Measurements from ENCODE around the gene OPRL1. TPM values are rescaled to one million over a fixed set of nuclear protein-coding genes. Genes with fewer than 3 reads are reported as not detected.

OPRL1 gene
- total RNA-seq, 4 donors from 2014 or later: 0.34 to 0.91 (median 0.76) TPM; not detected in 1

- TF ChIP-seq CTCF (IDR thresholded peaks at IDR 0.05) (no peak), POLR2A (IDR thresholded peaks at IDR 0.05) (no peak)
- Histone ChIP-seq H3K4me3 (no peak overlapping the region), H3K36me3 (no peaks in the 10 kb centered on the region), H3K27me3 (peaks cover 0 to 66% (median 0%) of the 10 kb centered on the region in 4 donors), H3K9me3 (peaks cover 0 to 7% (median 7%) of the 10 kb centered on the region in 3 donors), H3K4me1 (no peaks in the 10 kb centered on the region), H3K27ac (no peak overlapping the region)
- 62 to 79% methylated on average over 9 to 10 of the region's 13 CpGs for WGBS, 2 donors
- intact Hi-C loops (cut with DNase I): no loop called here
- no peak for DNase-seq
Measured at GRCh38 chr20:64140061-64140931, 60.4 kb downstream of the OPRL1 start.

GRCh38 chr20:64140956-64141355, 61.1 kb downstream of the OPRL1 start:
- DNase-seq: no peak
- 63 to 65% methylated on average over 8 to 10 of the region's 10 CpGs for WGBS, 2 donors

GRCh38 chr20:64142590-64142989, 62.7 kb downstream of the OPRL1 start:
- Histone ChIP-seq H3K4me3 (no peak overlapping the region), H3K9me3 (peaks cover 0 to 17% (median 10%) of the 10 kb centered on the region in 3 donors), H3K27me3 (peaks cover 0 to 75% (median 0%) of the 10 kb centered on the region in 4 donors), H3K36me3 (no peaks in the 10 kb centered on the region), H3K4me1 (no peaks in the 10 kb centered on the region), H3K27ac (no peak overlapping the region)
- WGBS, 2 donors: 23 to 31% methylated on average over 9 of the region's 9 CpGs
- DNase-seq: no peak
- intact Hi-C loops (cut with DNase I): no loop called here
- no peak for TF ChIP-seq POLR2A (IDR thresholded peaks at IDR 0.05)

More at GRCh38 chr20:64140956-64141355, 61.1 kb downstream of the OPRL1 start:
- H3K27ac ChIP-seq: no peak overlapping the region
- no peaks in the 10 kb centered on the region for H3K36me3 ChIP-seq
- TF ChIP-seq CTCF (IDR thresholded peaks at IDR 0.05) (no peak), POLR2A (IDR thresholded peaks at IDR 0.05) (no peak)
- H3K9me3 ChIP-seq: peaks cover 0 to 14% (median 10%) of the 10 kb centered on the region in 3 donors
- intact Hi-C loops (cut with DNase I): no loop called here
- no peaks in the 10 kb centered on the region for H3K4me1 ChIP-seq
- peaks cover 0 to 66% (median 0%) of the 10 kb centered on the region in 4 donors for H3K27me3 ChIP-seq
- no peak overlapping the region for H3K4me3 ChIP-seq

- intact Hi-C loops (cut with DNase I): no loop called here
- no peaks in the 10 kb centered on the region for H3K4me1 ChIP-seq
- no peak overlapping the region for H3K27ac ChIP-seq
- H3K36me3 ChIP-seq: no peaks in the 10 kb centered on the region
- peaks cover 0 to 75% (median 0%) of the 10 kb centered on the region in 4 donors for H3K27me3 ChIP-seq
- DNase-seq: no peak
- H3K9me3 ChIP-seq: peaks cover 0 to 17% (median 10%) of the 10 kb centered on the region in 3 donors
- 68 to 72% methylated on average over 13 to 14 of the region's 14 CpGs for WGBS, 2 donors
- TF ChIP-seq POLR2A (IDR thresholded peaks at IDR 0.05) (no peak), CTCF (IDR thresholded peaks at IDR 0.05) (no peak)
- no peak overlapping the region for H3K4me3 ChIP-seq
Measured at GRCh38 chr20:64143018-64143801, 63.3 kb downstream of the OPRL1 start.

GRCh38 chr20:64144144-64144912, 64.4 kb downstream of the OPRL1 start:
- no peak for DNase-seq
- Histone ChIP-seq H3K36me3 (no peaks in the 10 kb centered on the region), H3K4me1 (no peaks in the 10 kb centered on the region), H3K9me3 (peaks cover 0 to 17% (median 10%) of the 10 kb centered on the region in 3 donors), H3K27ac (no peak overlapping the region), H3K4me3 (no peak overlapping the region), H3K27me3 (peaks cover 0 to 77% (median 0%) of the 10 kb centered on the region in 4 donors)
- no peak for TF ChIP-seq CTCF (IDR thresholded peaks at IDR 0.05)
- no peak for TF ChIP-seq POLR2A (IDR thresholded peaks at IDR 0.05)
- intact Hi-C loops (cut with DNase I): no loop called here
- 83 to 85% methylated on average over 4 to 8 of the region's 8 CpGs for WGBS, 2 donors

Data from esophagus squamous epithelium (tissue), 5 donors.